Left lung (tissue), 10 donors: ENCODE measurements around the gene VPS50. TPM values are rescaled to one million over a fixed set of nuclear protein-coding genes. Genes with fewer than 3 reads are reported as not detected.

ENCODE experiments used
- ATAC-seq: fragments of 200-7000 bp; cut with Tn5 transposase; one replicate; pipeline ENCODE4 v1.9.1; 2020; ENCODE audit warnings: moderate library complexity
- DNase-seq, 4 donors: peaks; one replicate each; pipeline ENCODE4 v3.0.0-alpha.2; 2013 to 2020
- H3K27ac ChIP-seq, 2 donors: fragments of 200-600 bp; sonication (generic) in 1 of 2; one replicate each; pipeline versions ENCODE4 v1.5.0 to v1.8.0; 2020 to 2021
- H3K27me3 ChIP-seq, 2 donors: fragments of 200-600 bp; sonication (generic) in 1 of 2; one replicate each; pipeline versions ENCODE4 v1.5.0 to v1.8.0; 2020 to 2021
- H3K36me3 ChIP-seq, 2 donors: fragments of 200-600 bp; sonication (generic) in 1 of 2; one replicate each; pipeline versions ENCODE4 v1.5.0 to v1.8.0; 2020 to 2021
- H3K4me1 ChIP-seq, 2 donors: fragments of 200-600 bp; one replicate each; pipeline ENCODE4 v1.8.0; 2021
- H3K4me3 ChIP-seq, 2 donors: fragments of 200-600 bp; sonication (generic) in 1 of 2; one replicate each; pipeline versions ENCODE4 v1.5.0 to v1.8.0; 2020 to 2021; ENCODE audit warnings: mild to moderate bottlenecking in 1 of 2
- H3K9me3 ChIP-seq, 2 donors: fragments of 200-600 bp; sonication (generic) in 1 of 2; one replicate each; pipeline versions ENCODE4 v1.5.0 to v1.8.0; 2020 to 2021
- intact Hi-C, 2 donors: fragments of 100-400 bp; cut with DNase I; formaldehyde crosslinking; loops; one replicate each; pipeline versions ENCODE4 v1.11.2 to v1.14.2; 2022
- polyA plus RNA-seq, 6 donors: library from polyadenylated mRNA; unstranded; fragments of 120-200 nt; gene quantifications; one replicate each; pipeline ENCODE4 v1.2.1, GENCODE V29; 2013; ENCODE audit not compliant: insufficient read length in 6 of 6
- total RNA-seq, 2 donors: library from RNA; stranded (reverse); fragmentation: NEBNext Ultra II Directional; extraction: Animal tissue kit (Norgen Biotek cat#: 25700); gene quantifications; one replicate each; pipeline ENCODE4 v1.2.1, GENCODE V29; 2021
- TF ChIP-seq, protein P1 (sequence below), 2 donors: fragments of 200-600 bp; sonication (generic) in 1 of 2; IDR thresholded peaks; one replicate each; pipeline versions ENCODE4 v1.5.0 to v1.8.0; 2021; ENCODE audit warnings: antibody characterized with exemption in 2 of 2
- donor health status: DM: no; HTN: yes; CAD: no.
- donor health status: DM: no; HTN: no; CAD: no.

Gene VPS50
- total and polyA plus RNA-seq, 8 donors, result 25.0 to 33.6 (median 28.7) TPM

DNA sequence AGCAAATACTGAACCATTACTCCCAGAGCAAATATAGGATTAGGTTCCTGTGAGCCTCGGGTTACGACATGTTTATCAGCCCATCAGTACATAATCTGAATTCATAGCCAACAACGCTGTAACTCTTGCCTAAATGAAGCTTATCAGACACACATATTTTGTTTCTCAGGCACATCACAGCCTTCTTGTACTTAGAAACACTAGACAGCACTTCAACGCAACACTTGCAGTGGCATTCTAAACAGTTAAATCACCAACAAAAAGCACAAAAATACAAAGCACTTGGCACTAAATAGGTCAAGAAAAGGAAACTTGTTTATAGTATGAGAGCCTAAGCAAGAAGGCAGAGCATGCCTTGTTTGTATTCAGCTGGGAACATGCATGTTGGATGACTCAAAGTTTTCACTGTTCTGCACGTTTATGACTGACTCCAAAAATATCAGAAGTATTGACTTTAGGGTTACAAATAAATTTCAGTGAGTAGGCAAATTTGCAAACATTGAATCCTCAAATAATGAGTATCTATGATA lies 75.0 kb downstream of the VPS50 start:
- H3K27me3 ChIP-seq, result no peaks in the 10 kb centered on the region
- H3K9me3 ChIP-seq, result no peaks in the 10 kb centered on the region
- H3K27ac ChIP-seq, result no peak overlapping the region
- no peak overlapping the region for H3K4me3 ChIP-seq
- H3K4me1 ChIP-seq, result no peaks in the 10 kb centered on the region
- intact Hi-C loops, result no loop called here
- peaks cover 0 to 4% of the 10 kb centered on the region in 2 donors for H3K36me3 ChIP-seq
- TF ChIP-seq, protein P1, sequence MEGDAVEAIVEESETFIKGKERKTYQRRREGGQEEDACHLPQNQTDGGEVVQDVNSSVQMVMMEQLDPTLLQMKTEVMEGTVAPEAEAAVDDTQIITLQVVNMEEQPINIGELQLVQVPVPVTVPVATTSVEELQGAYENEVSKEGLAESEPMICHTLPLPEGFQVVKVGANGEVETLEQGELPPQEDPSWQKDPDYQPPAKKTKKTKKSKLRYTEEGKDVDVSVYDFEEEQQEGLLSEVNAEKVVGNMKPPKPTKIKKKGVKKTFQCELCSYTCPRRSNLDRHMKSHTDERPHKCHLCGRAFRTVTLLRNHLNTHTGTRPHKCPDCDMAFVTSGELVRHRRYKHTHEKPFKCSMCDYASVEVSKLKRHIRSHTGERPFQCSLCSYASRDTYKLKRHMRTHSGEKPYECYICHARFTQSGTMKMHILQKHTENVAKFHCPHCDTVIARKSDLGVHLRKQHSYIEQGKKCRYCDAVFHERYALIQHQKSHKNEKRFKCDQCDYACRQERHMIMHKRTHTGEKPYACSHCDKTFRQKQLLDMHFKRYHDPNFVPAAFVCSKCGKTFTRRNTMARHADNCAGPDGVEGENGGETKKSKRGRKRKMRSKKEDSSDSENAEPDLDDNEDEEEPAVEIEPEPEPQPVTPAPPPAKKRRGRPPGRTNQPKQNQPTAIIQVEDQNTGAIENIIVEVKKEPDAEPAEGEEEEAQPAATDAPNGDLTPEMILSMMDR (IDR thresholded peaks at IDR 0.05), result no peak
- DNase-seq, result no peak
- ATAC-seq, result no peak

DNA sequence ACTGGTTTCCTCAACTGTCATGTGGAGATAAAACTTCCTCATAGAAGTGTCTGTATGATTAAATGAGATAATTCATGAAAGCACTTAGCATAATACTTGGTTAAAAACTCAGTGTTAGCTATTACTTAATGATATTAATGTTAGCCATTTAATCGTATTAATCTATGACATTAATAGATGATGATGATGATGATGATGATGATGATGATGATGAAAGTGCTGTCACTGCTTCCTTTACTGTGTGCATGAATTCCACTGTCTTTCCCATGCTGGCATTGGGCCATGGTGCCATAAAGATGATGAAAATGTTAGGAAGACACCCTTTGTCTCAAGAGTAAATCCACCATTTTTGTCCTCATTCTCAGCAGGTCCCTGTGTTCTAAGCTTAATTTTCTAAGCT lies 75.8 kb downstream of the VPS50 start:
- TF ChIP-seq, protein P1 (IDR thresholded peaks at IDR 0.05), result no peak
- intact Hi-C loops, result no loop called here
- H3K27me3 ChIP-seq, result no peaks in the 10 kb centered on the region
- H3K9me3 ChIP-seq, result no peaks in the 10 kb centered on the region
- DNase-seq (no peak), ATAC-seq (no peak)
- no peak overlapping the region for H3K27ac ChIP-seq
- H3K4me3 ChIP-seq, result no peak overlapping the region
- H3K36me3 ChIP-seq, result peaks cover 0 to 6% of the 10 kb centered on the region in 2 donors
- H3K4me1 ChIP-seq, result no peaks in the 10 kb centered on the region

DNA sequence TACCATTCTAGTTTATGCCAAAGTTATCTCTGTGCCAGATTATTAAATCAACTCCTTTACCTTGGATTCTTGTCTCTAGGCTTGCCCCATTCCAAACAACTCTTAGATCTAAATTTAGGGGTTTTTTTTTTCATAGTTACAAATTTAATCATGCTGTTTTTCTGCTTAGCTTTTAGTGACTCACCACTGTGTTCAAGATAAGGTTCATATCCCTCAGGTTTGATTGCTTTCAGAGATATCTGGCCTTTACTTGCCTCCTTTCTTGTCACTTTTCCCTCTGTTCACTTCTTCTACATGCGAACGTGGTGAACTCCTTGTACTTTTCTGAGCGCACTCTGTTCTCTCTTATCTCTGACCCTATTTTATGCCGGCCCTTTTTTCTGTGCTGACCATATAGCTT lies 78.2 kb downstream of the VPS50 start:
- H3K9me3 ChIP-seq, result no peaks in the 10 kb centered on the region
- peaks cover 0 to 9% of the 10 kb centered on the region in 2 donors for H3K36me3 ChIP-seq
- ATAC-seq, result no peak
- H3K27ac ChIP-seq, result no peak overlapping the region
- TF ChIP-seq, protein P1 (IDR thresholded peaks at IDR 0.05), result no peak
- no peak overlapping the region for H3K4me3 ChIP-seq
- no peaks in the 10 kb centered on the region for H3K27me3 ChIP-seq
- intact Hi-C loops, result no loop called here
- DNase-seq, result no peak
- H3K4me1 ChIP-seq, result no peaks in the 10 kb centered on the region

DNA sequence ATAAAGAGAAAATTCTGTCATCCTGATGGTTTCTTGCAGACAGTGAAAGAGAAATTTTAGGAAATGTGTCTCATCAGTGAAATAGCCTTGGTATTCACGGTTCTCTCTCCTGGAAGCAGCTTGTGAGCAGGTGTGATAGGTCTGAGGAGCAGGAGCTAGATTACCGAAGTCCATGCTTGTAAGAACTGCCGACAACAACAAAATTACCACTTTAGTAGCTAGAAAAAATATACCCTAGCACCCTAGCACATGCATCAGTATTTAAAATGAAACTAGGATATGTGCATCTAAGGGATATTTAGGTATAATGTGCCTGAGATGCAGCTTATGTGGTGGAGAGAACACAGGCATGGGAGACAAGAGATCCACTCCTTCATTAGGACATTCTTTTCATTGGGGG lies 82.3 kb downstream of the VPS50 start:
- no peak overlapping the region for H3K27ac ChIP-seq
- H3K27me3 ChIP-seq, result no peaks in the 10 kb centered on the region
- DNase-seq (no peak), ATAC-seq (no peak)
- TF ChIP-seq, protein P1 (IDR thresholded peaks at IDR 0.05), result no peak
- H3K4me1 ChIP-seq, result no peaks in the 10 kb centered on the region
- H3K9me3 ChIP-seq, result no peaks in the 10 kb centered on the region
- no peak overlapping the region for H3K4me3 ChIP-seq
- H3K36me3 ChIP-seq, result peaks cover 0 to 11% of the 10 kb centered on the region in 2 donors
- intact Hi-C loops, result no loop called here

DNA sequence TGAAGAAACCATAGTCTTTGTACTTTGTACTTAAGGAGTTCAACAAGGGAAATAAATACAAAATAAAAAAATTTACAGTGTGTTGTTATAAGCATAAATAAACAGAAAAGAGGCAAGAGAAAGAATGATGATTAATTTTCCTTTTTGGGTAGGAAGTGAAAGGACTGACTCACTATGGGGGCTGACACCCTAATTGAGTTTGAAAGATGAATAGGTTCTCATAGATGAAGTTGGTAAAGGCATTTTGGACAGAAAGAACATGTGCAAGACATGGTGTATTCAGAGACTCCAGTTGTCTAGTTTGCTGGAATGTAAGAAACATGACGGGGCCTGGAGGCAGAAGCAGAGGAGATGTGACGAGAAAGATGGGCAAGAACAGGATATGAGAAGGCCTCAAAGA lies 83.7 kb downstream of the VPS50 start:
- H3K27ac ChIP-seq, result no peak overlapping the region
- TF ChIP-seq, protein P1 (IDR thresholded peaks at IDR 0.05), result no peak
- H3K27me3 ChIP-seq, result no peaks in the 10 kb centered on the region
- DNase-seq (no peak), ATAC-seq (no peak)
- intact Hi-C loops, result no loop called here
- no peak overlapping the region for H3K4me3 ChIP-seq
- H3K4me1 ChIP-seq, result no peaks in the 10 kb centered on the region
- no peaks in the 10 kb centered on the region for H3K9me3 ChIP-seq
- H3K36me3 ChIP-seq, result peaks cover 0 to 20% of the 10 kb centered on the region in 2 donors
